ENCODE results near the gene OTOF.

DNA sequence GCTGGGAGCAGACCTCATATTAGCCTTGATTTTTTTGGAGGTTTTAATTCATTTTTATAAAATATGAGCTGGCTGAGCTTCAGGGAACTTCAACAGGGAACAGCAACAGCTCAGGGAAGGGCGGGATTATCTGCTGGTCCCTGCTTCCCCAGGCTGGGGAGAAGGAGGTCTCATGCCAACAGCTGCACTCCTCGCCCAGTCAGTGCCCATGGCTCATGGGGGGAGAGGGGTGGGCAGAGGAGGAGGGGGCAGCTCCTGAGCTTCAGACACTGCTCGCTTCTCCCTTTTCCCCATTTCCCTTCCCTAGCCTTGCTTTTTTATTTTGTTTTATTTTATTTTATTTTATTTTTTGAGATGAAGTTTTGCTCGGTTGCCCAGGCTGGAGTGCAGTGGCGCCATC, 442 bp upstream of the OTOF start:
- TF ChIP-seq POLR2A (IDR thresholded peaks at IDR 0.05; ENCODE audit: low read length) (no peak), GATA1 (IDR thresholded peaks at IDR 0.05; ENCODE audit: low read depth, low read length) (no peak)
